ENCODE measurements around the gene SLC35E1.

The SLC35E1 gene

DNA sequence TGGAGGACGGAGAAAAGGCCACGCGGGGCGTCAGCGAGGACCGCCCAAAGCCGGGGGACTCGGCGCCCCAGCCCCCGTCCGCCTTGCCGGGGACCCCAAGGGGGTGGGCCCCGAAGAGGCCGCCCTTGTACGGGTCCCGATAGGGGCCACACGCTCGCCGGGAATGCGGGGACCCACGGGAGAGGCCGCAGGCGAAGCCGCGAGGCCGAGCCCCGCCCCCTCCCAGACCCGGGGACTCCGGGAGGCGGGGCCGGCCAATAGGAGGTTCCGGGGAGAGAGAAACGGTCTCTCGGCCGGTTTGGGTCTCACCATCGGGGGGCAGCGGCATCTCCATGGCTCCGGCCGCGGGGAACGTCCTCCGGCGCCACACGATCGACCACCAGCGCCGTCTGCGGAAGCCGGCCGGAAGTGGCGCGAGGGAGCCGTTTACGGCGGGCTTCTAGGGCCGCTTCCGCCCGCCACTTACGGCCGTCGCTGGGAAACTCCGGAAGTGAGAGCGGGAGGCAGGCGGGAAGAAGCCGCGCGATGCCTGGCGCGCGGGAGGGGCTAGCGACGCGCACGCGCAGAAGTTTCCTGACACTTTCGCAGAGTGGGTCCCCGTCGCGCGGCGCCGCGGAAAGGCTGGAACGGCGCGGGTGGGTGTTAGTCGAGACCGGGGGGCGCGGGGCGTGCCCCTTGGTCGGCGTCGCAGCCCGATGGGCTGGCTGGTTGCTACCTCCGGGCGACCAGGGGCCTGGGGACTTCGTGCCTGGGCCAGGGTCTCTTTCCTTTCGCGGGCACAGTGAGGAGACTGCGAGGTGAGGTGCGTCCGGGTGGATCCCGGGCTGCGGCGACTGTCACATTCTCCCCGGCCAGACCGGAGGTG, 29.9 kb downstream of the SLC35E1 start, which contains the start of gene CHERP:
Gene CHERP, minus strand, starts transcription at position 393 of the 865 bp plus-strand sequence. Its CDS starts 59 bp downstream, at position 334.
- Histone ChIP-seq H3K9me2 (replicated peaks; ENCODE audit: control insufficient read depth, low read length) (no peaks in the 10 kb centered on the region), H3K9me3 (ENCODE audit: control insufficient read depth, insufficient read depth, low read length) (no peaks in the 10 kb centered on the region), H3K4me1 (ENCODE audit: control insufficient read depth, low read length) (peaks cover 56% of the 10 kb centered on the region), H3K36me3 (ENCODE audit: control insufficient read depth, low read length) (peaks cover 59% of the 10 kb centered on the region), H3K4me2 (ENCODE audit: low read length) (peak within 1 kb of the TSS; percentile 97), H3K27ac (ENCODE audit: low read depth, low read length) (peak within 1 kb of the TSS; percentile 77), H3K4me3 (ENCODE audit: low read length) (peak within 1 kb of the TSS; percentile 100), H3K27me3 (ENCODE audit: control insufficient read depth, low read length) (no peaks in the 10 kb centered on the region), H3K79me2 (ENCODE audit: control insufficient read depth, low read length) (peaks cover 88% of the 10 kb centered on the region), H3F3A (ENCODE audit: control insufficient read depth, insufficient read depth) (peaks cover 23% of the 10 kb centered on the region), H4K20me1 (ENCODE audit: control insufficient read depth, insufficient read depth, low read depth, low read length) (peaks cover 24% of the 10 kb centered on the region)
- no peak for TF ChIP-seq EZH2phosphoT487 (IDR thresholded peaks at IDR 0.05; ENCODE audit: borderline replicate concordance, low read length)
- TF ChIP-seq, protein P1, sequence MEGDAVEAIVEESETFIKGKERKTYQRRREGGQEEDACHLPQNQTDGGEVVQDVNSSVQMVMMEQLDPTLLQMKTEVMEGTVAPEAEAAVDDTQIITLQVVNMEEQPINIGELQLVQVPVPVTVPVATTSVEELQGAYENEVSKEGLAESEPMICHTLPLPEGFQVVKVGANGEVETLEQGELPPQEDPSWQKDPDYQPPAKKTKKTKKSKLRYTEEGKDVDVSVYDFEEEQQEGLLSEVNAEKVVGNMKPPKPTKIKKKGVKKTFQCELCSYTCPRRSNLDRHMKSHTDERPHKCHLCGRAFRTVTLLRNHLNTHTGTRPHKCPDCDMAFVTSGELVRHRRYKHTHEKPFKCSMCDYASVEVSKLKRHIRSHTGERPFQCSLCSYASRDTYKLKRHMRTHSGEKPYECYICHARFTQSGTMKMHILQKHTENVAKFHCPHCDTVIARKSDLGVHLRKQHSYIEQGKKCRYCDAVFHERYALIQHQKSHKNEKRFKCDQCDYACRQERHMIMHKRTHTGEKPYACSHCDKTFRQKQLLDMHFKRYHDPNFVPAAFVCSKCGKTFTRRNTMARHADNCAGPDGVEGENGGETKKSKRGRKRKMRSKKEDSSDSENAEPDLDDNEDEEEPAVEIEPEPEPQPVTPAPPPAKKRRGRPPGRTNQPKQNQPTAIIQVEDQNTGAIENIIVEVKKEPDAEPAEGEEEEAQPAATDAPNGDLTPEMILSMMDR (IDR thresholded peaks at IDR 0.05; ENCODE audit: low read depth, low read length, poor library complexity, severe bottlenecking), result no peak

DNA sequence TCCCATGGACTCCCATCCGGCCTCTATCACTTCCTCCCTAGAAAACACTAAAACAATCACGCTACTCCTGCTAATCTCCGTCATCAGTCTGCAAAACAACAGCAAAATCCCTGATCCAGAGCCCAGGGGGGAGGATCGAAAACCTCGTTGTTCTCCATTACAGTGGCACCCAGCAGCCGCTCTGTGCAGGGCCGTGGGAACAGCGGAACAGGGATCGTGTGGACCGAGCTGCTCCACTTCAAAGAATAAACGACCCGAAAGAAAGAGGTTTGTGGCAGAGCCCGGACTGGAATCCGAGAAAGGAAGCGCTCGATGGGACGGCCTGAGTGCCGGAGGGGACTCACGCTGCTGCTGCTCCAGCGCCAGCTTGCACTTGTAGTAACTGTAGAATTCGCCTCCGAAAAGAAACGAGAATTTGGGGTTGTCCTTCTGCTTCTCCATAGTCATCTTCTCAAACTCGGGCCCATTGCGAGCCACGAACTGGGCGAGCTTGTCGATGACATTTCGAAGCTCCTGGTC, 30.6 kb downstream of the SLC35E1 start:
- peaks cover 66% of the 10 kb centered on the region for H3K36me3 ChIP-seq (ENCODE audit: control insufficient read depth, low read length)
- peaks cover 27% of the 10 kb centered on the region for H4K20me1 ChIP-seq (ENCODE audit: control insufficient read depth, insufficient read depth, low read depth, low read length)
- H3K4me2 ChIP-seq (ENCODE audit: low read length), result peak overlapping the region; percentile 97
- peak overlapping the region; percentile 100 for H3K4me3 ChIP-seq (ENCODE audit: low read length)
- peaks cover 52% of the 10 kb centered on the region for H3K4me1 ChIP-seq (ENCODE audit: control insufficient read depth, low read length)
- H3K9me2 ChIP-seq (replicated peaks; ENCODE audit: control insufficient read depth, low read length), result no peaks in the 10 kb centered on the region
- TF ChIP-seq, protein P1 (IDR thresholded peaks at IDR 0.05; ENCODE audit: low read depth, low read length, poor library complexity, severe bottlenecking), result no peak
- no peak for TF ChIP-seq EZH2phosphoT487 (IDR thresholded peaks at IDR 0.05; ENCODE audit: borderline replicate concordance, low read length)
- peaks cover 23% of the 10 kb centered on the region for H3F3A ChIP-seq (ENCODE audit: control insufficient read depth, insufficient read depth)
- H3K27ac ChIP-seq (ENCODE audit: low read depth, low read length), result peak overlapping the region; percentile 77
- peaks cover 90% of the 10 kb centered on the region for H3K79me2 ChIP-seq (ENCODE audit: control insufficient read depth, low read length)
- no peaks in the 10 kb centered on the region for H3K9me3 ChIP-seq (ENCODE audit: control insufficient read depth, insufficient read depth, low read length)
- H3K27me3 ChIP-seq (ENCODE audit: control insufficient read depth, low read length), result no peaks in the 10 kb centered on the region

DNA sequence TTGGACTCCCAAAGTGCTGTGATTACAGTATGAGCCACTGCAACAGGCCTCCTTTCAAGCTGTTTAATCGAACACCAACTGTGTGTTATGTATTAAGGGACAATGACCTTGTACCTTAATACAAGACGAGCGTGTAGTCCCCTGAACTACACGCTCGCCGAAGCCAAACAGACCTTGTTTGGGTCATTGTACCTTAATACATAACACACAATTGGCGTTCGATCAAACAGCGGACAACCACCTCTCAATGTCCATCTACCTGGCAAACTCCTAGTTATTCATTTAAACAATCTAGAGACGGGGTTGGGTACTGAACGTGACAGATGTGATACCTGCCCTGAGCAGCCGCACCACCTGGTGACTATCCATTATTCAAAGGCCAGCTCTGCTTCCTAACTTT, 31.3 kb downstream of the SLC35E1 start:
- peaks cover 72% of the 10 kb centered on the region for H3K36me3 ChIP-seq (ENCODE audit: control insufficient read depth, low read length)
- H3K9me2 ChIP-seq (replicated peaks; ENCODE audit: control insufficient read depth, low read length), result no peaks in the 10 kb centered on the region

More for the DNA sequence above, 31.3 kb downstream of the SLC35E1 start:
- TF ChIP-seq EZH2phosphoT487 (IDR thresholded peaks at IDR 0.05; ENCODE audit: borderline replicate concordance, low read length), result no peak
- TF ChIP-seq, protein P1 (IDR thresholded peaks at IDR 0.05; ENCODE audit: low read depth, low read length, poor library complexity, severe bottlenecking), result no peak
- peaks cover 27% of the 10 kb centered on the region for H4K20me1 ChIP-seq (ENCODE audit: control insufficient read depth, insufficient read depth, low read depth, low read length)
- H3K4me2 ChIP-seq (ENCODE audit: low read length), result peak overlapping the region; percentile 97
- peaks cover 96% of the 10 kb centered on the region for H3K79me2 ChIP-seq (ENCODE audit: control insufficient read depth, low read length)
- peaks cover 23% of the 10 kb centered on the region for H3F3A ChIP-seq (ENCODE audit: control insufficient read depth, insufficient read depth)
- H3K27me3 ChIP-seq (ENCODE audit: control insufficient read depth, low read length), result no peaks in the 10 kb centered on the region
- H3K4me3 ChIP-seq (ENCODE audit: low read length), result peak overlapping the region; percentile 100
- peaks cover 52% of the 10 kb centered on the region for H3K4me1 ChIP-seq (ENCODE audit: control insufficient read depth, low read length)
- H3K27ac ChIP-seq (ENCODE audit: low read depth, low read length), result peak overlapping the region; percentile 77; the same call in 1 of the 2 replicates
- H3K9me3 ChIP-seq (ENCODE audit: control insufficient read depth, insufficient read depth, low read length), result no peaks in the 10 kb centered on the region
